WTC11 (cell line): ENCODE results near the gene C22orf23. TPM values are rescaled to one million over a fixed set of nuclear protein-coding genes. Genes with fewer than 3 reads are reported as not detected.
A peak's percentile ranks its signal among the peaks of the same experiment; 100 is the strongest.

Experiments
- ATAC-seq: fragments of 200-7000 bp; cut with Tn5 transposase; 2 replicates; pipeline ENCODE4 v1.10.0; 2021; ENCODE audit warnings: mild to moderate bottlenecking, moderate library complexity
- CTCF ChIA-PET: fragments of 300-600 bp; sonication (Branson Sonifier 250); formaldehyde crosslinking; loops from one replicate; lab custom pipeline; 2021; ENCODE audit warnings: antibody characterized with exemption; lab: Charles Lee
- POLR2A ChIA-PET: fragments of 350-600 bp; sonication (Branson Sonifier 250); formaldehyde crosslinking; loops from one replicate; lab custom pipeline; 2021; ENCODE audit warnings: antibody characterized with exemption; lab: Charles Lee
- DNase-seq: peaks from one replicate; pipeline ENCODE4 v3.0.0; 2021; ENCODE audit warnings: low spot score
- H3K27ac Mint-ChIP-seq: 2 replicates; pipeline ENCODE4 v1.8.0; 2021; ENCODE audit warnings: mixed read lengths
- H3K27me3 Mint-ChIP-seq: 2 replicates; pipeline ENCODE4 v1.8.0; 2021; ENCODE audit warnings: low read depth, mild to moderate bottlenecking, moderate library complexity, mixed read lengths
- H3K36me3 Mint-ChIP-seq: 2 replicates; pipeline ENCODE4 v1.8.0; 2021; ENCODE audit warnings: mixed read lengths
- H3K4me1 Mint-ChIP-seq: 2 replicates; pipeline ENCODE4 v1.8.0; 2022; ENCODE audit warnings: mixed read lengths
- H3K4me3 Mint-ChIP-seq: 2 replicates; pipeline ENCODE4 v1.8.0; 2021; ENCODE audit warnings: mild to moderate bottlenecking, moderate library complexity, mixed read lengths
- H3K9me3 Mint-ChIP-seq: 2 replicates; pipeline ENCODE4 v1.8.0; 2021; ENCODE audit warnings: mixed read lengths
- AR ChIP-seq: fragments of 250-450 bp; sonication (Bioruptor Pico); IDR thresholded peaks from 2 replicates; pipeline ENCODE4 v1.9.0; 2021; ENCODE audit warnings: mild to moderate bottlenecking
- CTCF ChIP-seq: fragments of 200-600 bp; IDR thresholded peaks from 2 replicates; pipeline ENCODE4 v1.8.0; 2022; ENCODE audit warnings: antibody characterized with exemption
- ELF4 ChIP-seq: sonication (generic); formaldehyde crosslinking; IDR thresholded peaks from 2 replicates; pipeline ENCODE4 v1.8.1; 2022; ENCODE audit warnings: low read depth, mild to moderate bottlenecking, moderate library complexity, missing genetic modification reagents
- GABPB1 ChIP-seq: sonication (generic); formaldehyde crosslinking; IDR thresholded peaks from 2 replicates; pipeline ENCODE4 v1.8.1; 2023; ENCODE audit warnings: mild to moderate bottlenecking, missing genetic modification reagents
- GRHL2 ChIP-seq: fragments of 250-450 bp; sonication (Bioruptor Pico); IDR thresholded peaks from 2 replicates; pipeline ENCODE4 v1.8.0; 2022; ENCODE audit warnings: mild to moderate bottlenecking, moderate library complexity; ENCODE audit not compliant: insufficient replicate concordance, severe bottlenecking
- NFATC4 ChIP-seq: fragments of 250-450 bp; sonication (Bioruptor Pico); IDR thresholded peaks from 2 replicates; pipeline ENCODE4 v1.9.0; 2021; ENCODE audit warnings: mild to moderate bottlenecking
- NR3C1 ChIP-seq: sonication (generic); formaldehyde crosslinking; conservative IDR thresholded peaks from 2 replicates; pipeline ENCODE4 v1.8.1; 2023; ENCODE audit warnings: low read depth, mild to moderate bottlenecking, missing genetic modification reagents
- RORB ChIP-seq: fragments of 250-450 bp; sonication (Bioruptor Pico); IDR thresholded peaks from 2 replicates; pipeline ENCODE4 v1.9.0; 2021; ENCODE audit warnings: mild to moderate bottlenecking
- SP1 ChIP-seq: sonication (generic); formaldehyde crosslinking; conservative IDR thresholded peaks from 2 replicates; pipeline ENCODE4 v1.8.1; 2022; ENCODE audit warnings: missing genetic modification reagents
- TEAD1 ChIP-seq: sonication (generic); formaldehyde crosslinking; IDR thresholded peaks from 2 replicates; pipeline ENCODE4 v1.8.0; 2022; ENCODE audit warnings: mild to moderate bottlenecking, missing genetic modification reagents
- TEAD4 ChIP-seq: sonication (generic); formaldehyde crosslinking; IDR thresholded peaks from 2 replicates; pipeline ENCODE4 v1.8.0; 2022; ENCODE audit warnings: mild to moderate bottlenecking, missing genetic modification reagents
- ZBTB21 ChIP-seq: sonication (generic); formaldehyde crosslinking; IDR thresholded peaks from 2 replicates; pipeline ENCODE4 v1.8.1; 2023; ENCODE audit warnings: mild to moderate bottlenecking, missing genetic modification reagents, borderline replicate concordance
- ZNF121 ChIP-seq: sonication (generic); formaldehyde crosslinking; IDR thresholded peaks from 2 replicates; pipeline ENCODE4 v1.8.0; 2023; ENCODE audit warnings: missing genetic modification reagents
- ZNF423 ChIP-seq: fragments of 250-450 bp; sonication (Bioruptor Pico); IDR thresholded peaks from 2 replicates; pipeline ENCODE4 v2.1.2; 2022; ENCODE audit warnings: mild to moderate bottlenecking, moderate library complexity
- total RNA-seq: library from RNA; stranded (reverse); gene quantifications from 3 replicates; pipeline ENCODE4 v1.2.3, GENCODE V29; 2021
- TF ChIP-seq, protein P1 (sequence below): sonication (generic); formaldehyde crosslinking; IDR thresholded peaks from 2 replicates; pipeline ENCODE4 v1.8.0; 2022; ENCODE audit warnings: mild to moderate bottlenecking, missing genetic modification reagents
- TF ChIP-seq, protein P2 (sequence below): sonication (generic); formaldehyde crosslinking; IDR thresholded peaks from 2 replicates; pipeline ENCODE4 v1.8.1; 2023; ENCODE audit warnings: mild to moderate bottlenecking, moderate library complexity, missing genetic modification reagents
- TF ChIP-seq, protein P3 (sequence below): fragments of 250-450 bp; sonication (Bioruptor Pico); IDR thresholded peaks from 2 replicates; pipeline ENCODE4 v1.9.0; 2021; ENCODE audit warnings: mild to moderate bottlenecking, borderline replicate concordance

Gene C22orf23
- total RNA-seq, 1 experiment from 2014 or later = 0.72 TPM

GRCh38 chr22:37982938-37983859 is 29.8 kb upstream of the C22orf23 start:
- ATAC-seq (peak; percentile 59), DNase-seq (peak; percentile 82)
- Mint-ChIP-seq H3K27ac (no peak overlapping the region), H3K27me3 (peaks cover 19% of the 10 kb centered on the region), H3K9me3 (no peaks in the 10 kb centered on the region), H3K4me1 (peaks cover 22% of the 10 kb centered on the region), H3K4me3 (peak overlapping the region; percentile 69), H3K36me3 (no peaks in the 10 kb centered on the region)
- TF ChIP-seq SP1 (CRISPR knock-in tag) = 0 out of 2 replicates have a peak, but pooled peaks have one; percentile 9
- TF ChIP-seq, protein P1, sequence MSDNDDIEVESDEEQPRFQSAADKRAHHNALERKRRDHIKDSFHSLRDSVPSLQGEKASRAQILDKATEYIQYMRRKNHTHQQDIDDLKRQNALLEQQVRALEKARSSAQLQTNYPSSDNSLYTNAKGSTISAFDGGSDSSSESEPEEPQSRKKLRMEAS (CRISPR knock-in tag) = peak; percentile 62
- peak; percentile 99; the same call in 1 of the 2 replicates for TF ChIP-seq TEAD1 (CRISPR knock-in tag)
- no peak for TF ChIP-seq AR
- 0 out of 2 replicates have a peak, but pooled peaks have one; percentile 40 for TF ChIP-seq ZNF121 (CRISPR knock-in tag)
- no peak for TF ChIP-seq NFATC4 (CRISPR knock-in tag)
- peak; percentile 53; the same call in 1 of the 2 replicates for TF ChIP-seq ZNF423 (CRISPR knock-in tag)
- TF ChIP-seq ZBTB21 (CRISPR knock-in tag) = 0 out of 2 replicates have a peak, but pooled peaks have one; percentile 15
- peak; percentile 97 for TF ChIP-seq TEAD4
- no peak for TF ChIP-seq GABPB1 (CRISPR knock-in tag)
- TF ChIP-seq, protein P2, sequence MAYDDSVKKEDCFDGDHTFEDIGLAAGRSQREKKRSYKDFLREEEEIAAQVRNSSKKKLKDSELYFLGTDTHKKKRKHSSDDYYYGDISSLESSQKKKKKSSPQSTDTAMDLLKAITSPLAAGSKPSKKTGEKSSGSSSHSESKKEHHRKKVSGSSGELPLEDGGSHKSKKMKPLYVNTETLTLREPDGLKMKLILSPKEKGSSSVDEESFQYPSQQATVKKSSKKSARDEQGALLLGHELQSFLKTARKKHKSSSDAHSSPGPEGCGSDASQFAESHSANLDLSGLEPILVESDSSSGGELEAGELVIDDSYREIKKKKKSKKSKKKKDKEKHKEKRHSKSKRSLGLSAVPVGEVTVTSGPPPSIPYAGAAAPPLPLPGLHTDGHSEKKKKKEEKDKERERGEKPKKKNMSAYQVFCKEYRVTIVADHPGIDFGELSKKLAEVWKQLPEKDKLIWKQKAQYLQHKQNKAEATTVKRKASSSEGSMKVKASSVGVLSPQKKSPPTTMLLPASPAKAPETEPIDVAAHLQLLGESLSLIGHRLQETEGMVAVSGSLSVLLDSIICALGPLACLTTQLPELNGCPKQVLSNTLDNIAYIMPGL (CRISPR knock-in tag) = peak; percentile 69; the same call in 1 of the 2 replicates
- peak; percentile 87 for TF ChIP-seq CTCF
- CTCF ChIA-PET = interaction anchor here (0.6 to 3.3 kb wide), 25 partner anchors 9 to 391 kb away, joined by 3 to 42 read pairs (median 4); partner anchors contain the start of gene PICK1
- POLR2A ChIA-PET = interaction anchor here (0.6 kb wide), 2 partner anchors 121 to 157 kb away, joined by 3 read pairs; no protein-coding TSS in a partner anchor

- ChIA-PET CTCF (interaction anchor here (0.9 to 3.3 kb wide), 8 partner anchors 11 to 115 kb away, joined by 3 to 42 read pairs (median 17); no protein-coding TSS in a partner anchor), POLR2A (interaction anchor here (0.6 kb wide), 1 partner anchor 156 kb away, joined by 3 read pairs; no protein-coding TSS in a partner anchor)
- TF ChIP-seq GRHL2 (CRISPR knock-in tag) (no peak), ZNF121 (CRISPR knock-in tag) (no peak), RORB (no peak), ELF4 (CRISPR knock-in tag) (no peak), NR3C1 (CRISPR knock-in tag) (no peak), ZNF423 (CRISPR knock-in tag) (no peak)
- TF ChIP-seq, protein P3, sequence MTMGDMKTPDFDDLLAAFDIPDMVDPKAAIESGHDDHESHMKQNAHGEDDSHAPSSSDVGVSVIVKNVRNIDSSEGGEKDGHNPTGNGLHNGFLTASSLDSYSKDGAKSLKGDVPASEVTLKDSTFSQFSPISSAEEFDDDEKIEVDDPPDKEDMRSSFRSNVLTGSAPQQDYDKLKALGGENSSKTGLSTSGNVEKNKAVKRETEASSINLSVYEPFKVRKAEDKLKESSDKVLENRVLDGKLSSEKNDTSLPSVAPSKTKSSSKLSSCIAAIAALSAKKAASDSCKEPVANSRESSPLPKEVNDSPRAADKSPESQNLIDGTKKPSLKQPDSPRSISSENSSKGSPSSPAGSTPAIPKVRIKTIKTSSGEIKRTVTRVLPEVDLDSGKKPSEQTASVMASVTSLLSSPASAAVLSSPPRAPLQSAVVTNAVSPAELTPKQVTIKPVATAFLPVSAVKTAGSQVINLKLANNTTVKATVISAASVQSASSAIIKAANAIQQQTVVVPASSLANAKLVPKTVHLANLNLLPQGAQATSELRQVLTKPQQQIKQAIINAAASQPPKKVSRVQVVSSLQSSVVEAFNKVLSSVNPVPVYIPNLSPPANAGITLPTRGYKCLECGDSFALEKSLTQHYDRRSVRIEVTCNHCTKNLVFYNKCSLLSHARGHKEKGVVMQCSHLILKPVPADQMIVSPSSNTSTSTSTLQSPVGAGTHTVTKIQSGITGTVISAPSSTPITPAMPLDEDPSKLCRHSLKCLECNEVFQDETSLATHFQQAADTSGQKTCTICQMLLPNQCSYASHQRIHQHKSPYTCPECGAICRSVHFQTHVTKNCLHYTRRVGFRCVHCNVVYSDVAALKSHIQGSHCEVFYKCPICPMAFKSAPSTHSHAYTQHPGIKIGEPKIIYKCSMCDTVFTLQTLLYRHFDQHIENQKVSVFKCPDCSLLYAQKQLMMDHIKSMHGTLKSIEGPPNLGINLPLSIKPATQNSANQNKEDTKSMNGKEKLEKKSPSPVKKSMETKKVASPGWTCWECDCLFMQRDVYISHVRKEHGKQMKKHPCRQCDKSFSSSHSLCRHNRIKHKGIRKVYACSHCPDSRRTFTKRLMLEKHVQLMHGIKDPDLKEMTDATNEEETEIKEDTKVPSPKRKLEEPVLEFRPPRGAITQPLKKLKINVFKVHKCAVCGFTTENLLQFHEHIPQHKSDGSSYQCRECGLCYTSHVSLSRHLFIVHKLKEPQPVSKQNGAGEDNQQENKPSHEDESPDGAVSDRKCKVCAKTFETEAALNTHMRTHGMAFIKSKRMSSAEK = no peak
- TF ChIP-seq, all 79 proteins: peak for 0
These were observed 28.9 kb upstream of the C22orf23 start for GRCh38 chr22:37982151-37982785.

More at GRCh38 chr22:37982151-37982785, 28.9 kb upstream of the C22orf23 start:
- Mint-ChIP-seq H3K36me3 (no peaks in the 10 kb centered on the region), H3K27me3 (peaks cover 19% of the 10 kb centered on the region), H3K27ac (no peak overlapping the region), H3K4me3 (peak overlapping the region; percentile 69; the same call in 1 of the 2 replicates), H3K9me3 (no peaks in the 10 kb centered on the region), H3K4me1 (peaks cover 22% of the 10 kb centered on the region)
- ATAC-seq (no peak), DNase-seq (no peak)
